ENCODE data around the gene PNN. TPM values are rescaled to one million over a fixed set of nuclear protein-coding genes. Genes with fewer than 3 reads are reported as not detected.
"Not testable (repeated sequence)": the region's sequence is repeated elsewhere in the genome, so short reads cannot be mapped to it uniquely, and the experiment has no call there.

The PNN gene
- total RNA-seq, 2 experiments from 2014 or later = 105 TPM

- H3K27ac Mint-ChIP-seq; DNase-seq; H3K9me3 Mint-ChIP-seq; H3K4me3 Mint-ChIP-seq; POLR2A ChIA-PET; ATAC-seq (ENCODE audit: low read depth); H3K27me3 Mint-ChIP-seq; H3K36me3 Mint-ChIP-seq: not testable (repeated sequence)
- peaks cover 15% of the 10 kb centered on the region for H3K4me1 Mint-ChIP-seq
Observed at GRCh38 chr14:39220473-39220872, 45.4 kb downstream of the PNN start.

GRCh38 chr14:39228044-39228443 is 53.0 kb downstream of the PNN start:
- no peak for ATAC-seq (ENCODE audit: low read depth)
- H3K27me3 Mint-ChIP-seq = no peaks in the 10 kb centered on the region
- H3K36me3 Mint-ChIP-seq = peaks cover 6% of the 10 kb centered on the region
- H3K27ac Mint-ChIP-seq = peak overlapping the region; percentile 91
- H3K4me3 Mint-ChIP-seq = no peak overlapping the region
- peaks cover 3% of the 10 kb centered on the region for H3K9me3 Mint-ChIP-seq
- POLR2A ChIA-PET = interaction anchor here (1.9 to 2.6 kb wide), 4 partner anchors 39 to 204 kb away, joined by 9 to 23 read pairs (median 18); partner anchors contain the start of genes FBXO33, GEMIN2 and TRAPPC6B
- H3K4me1 Mint-ChIP-seq = peaks cover 36% of the 10 kb centered on the region
- DNase-seq = no peak

GRCh38 chr14:39228509-39229221 is 53.6 kb downstream of the PNN start:
- Mint-ChIP-seq H3K27ac (peak overlapping the region; percentile 91), H3K4me1 (peaks cover 39% of the 10 kb centered on the region)

GRCh38 chr14:39229222-39229543 is 54.1 kb downstream of the PNN start:
- peak; percentile 93 for ATAC-seq (ENCODE audit: low read depth)
- peaks cover 6% of the 10 kb centered on the region for H3K36me3 Mint-ChIP-seq
- H3K27ac Mint-ChIP-seq = peak overlapping the region; percentile 91
- H3K4me1 Mint-ChIP-seq = peaks cover 41% of the 10 kb centered on the region
- POLR2A ChIA-PET = interaction anchor here (0.6 to 2.6 kb wide), 16 partner anchors 21 to 1115 kb away, joined by 3 to 23 read pairs (median 6); partner anchors contain the start of genes FBXO33, GEMIN2, PNN and SEC23A
- H3K9me3 Mint-ChIP-seq = peaks cover 3% of the 10 kb centered on the region
- no peaks in the 10 kb centered on the region for H3K27me3 Mint-ChIP-seq
- peak overlapping the region; percentile 51 for H3K4me3 Mint-ChIP-seq
- peak; percentile 43 for DNase-seq

More at GRCh38 chr14:39228509-39229221, 53.6 kb downstream of the PNN start:
- DNase-seq (peak; percentile 41), ATAC-seq (ENCODE audit: low read depth) (no peak)
- Mint-ChIP-seq H3K9me3 (peaks cover 3% of the 10 kb centered on the region), H3K27me3 (no peaks in the 10 kb centered on the region), H3K4me3 (peak overlapping the region; percentile 51), H3K36me3 (peaks cover 6% of the 10 kb centered on the region)
- POLR2A ChIA-PET = interaction anchor here (0.6 to 2.6 kb wide), 15 partner anchors 21 to 1115 kb away, joined by 3 to 23 read pairs (median 6); partner anchors contain the start of genes FBXO33, GEMIN2, PNN and SEC23A

- DNase-seq (no peak), ATAC-seq (ENCODE audit: low read depth) (peak; percentile 17)
- H3K4me1 Mint-ChIP-seq = peaks cover 41% of the 10 kb centered on the region
Observed at GRCh38 chr14:39229601-39230110, 54.6 kb downstream of the PNN start.

GRCh38 chr14:39230416-39231035 is 55.5 kb downstream of the PNN start:
- Mint-ChIP-seq H3K27me3 (no peaks in the 10 kb centered on the region), H3K4me3 (peak overlapping the region; percentile 33), H3K4me1 (peaks cover 41% of the 10 kb centered on the region), H3K36me3 (peaks cover 6% of the 10 kb centered on the region), H3K27ac (peak overlapping the region; percentile 84), H3K9me3 (peaks cover 3% of the 10 kb centered on the region)
- no peak for ATAC-seq (ENCODE audit: low read depth)
- POLR2A ChIA-PET = interaction anchor here (0.6 to 2.3 kb wide), 4 partner anchors 36 to 202 kb away, joined by 4 to 16 read pairs (median 6); partner anchors contain the start of genes FBXO33, SEC23A and TRAPPC6B
- no peak for DNase-seq

More at GRCh38 chr14:39229601-39230110, 54.6 kb downstream of the PNN start:
- Mint-ChIP-seq H3K27ac (peak overlapping the region; percentile 91), H3K9me3 (peaks cover 3% of the 10 kb centered on the region), H3K4me3 (peak overlapping the region; percentile 51), H3K36me3 (peaks cover 6% of the 10 kb centered on the region), H3K27me3 (no peaks in the 10 kb centered on the region)
- POLR2A ChIA-PET = interaction anchor here (0.6 to 2.6 kb wide), 16 partner anchors 22 to 1116 kb away, joined by 3 to 23 read pairs (median 6); partner anchors contain the start of genes FBXO33, GEMIN2, PNN and SEC23A

GRCh38 chr14:39231751-39232553 is 56.9 kb downstream of the PNN start:
- POLR2A ChIA-PET = interaction anchor here (0.6 to 2.3 kb wide), 5 partner anchors 35 to 200 kb away, joined by 3 to 16 read pairs (median 4); partner anchors contain the start of genes FBXO33 and SEC23A
- not testable (repeated sequence) for DNase-seq, H3K9me3 Mint-ChIP-seq, H3K36me3 Mint-ChIP-seq, H3K27me3 Mint-ChIP-seq
- Mint-ChIP-seq H3K4me3 (peak overlapping the region; percentile 60), H3K27ac (peak overlapping the region; percentile 84), H3K4me1 (peaks cover 47% of the 10 kb centered on the region)
- peak; percentile 53 for ATAC-seq (ENCODE audit: low read depth)

Other genes with a start within 250 kb of the PNN start
- gene SEC23A, start 72.0 kb upstream of the PNN start, total RNA-seq = 10 to 100 TPM; 66.2 to 66.8 TPM
- 10 to 100 TPM; 23.1 to 24.9 TPM for gene GEMIN2, start 60.9 kb upstream of the PNN start, total RNA-seq
- 10 to 100 TPM; 30.9 to 34.3 TPM for gene TRAPPC6B, start 4.9 kb upstream of the PNN start, total RNA-seq
- 10 to 100 TPM; 23.2 to 24.4 TPM for gene MIA2, start 58.7 kb downstream of the PNN start, total RNA-seq